ENCODE measurements around the gene UBE4A. TPM values are rescaled to one million over a fixed set of nuclear protein-coding genes. Genes with fewer than 3 reads are reported as not detected.

UBE4A gene
- total and polyA plus RNA-seq, 10 of the 15 experiments (the other 5 are each of a cell fraction or from before 2014, with no cell fraction given), result 6.2 to 39.6 (median 30.3) TPM

DNA sequence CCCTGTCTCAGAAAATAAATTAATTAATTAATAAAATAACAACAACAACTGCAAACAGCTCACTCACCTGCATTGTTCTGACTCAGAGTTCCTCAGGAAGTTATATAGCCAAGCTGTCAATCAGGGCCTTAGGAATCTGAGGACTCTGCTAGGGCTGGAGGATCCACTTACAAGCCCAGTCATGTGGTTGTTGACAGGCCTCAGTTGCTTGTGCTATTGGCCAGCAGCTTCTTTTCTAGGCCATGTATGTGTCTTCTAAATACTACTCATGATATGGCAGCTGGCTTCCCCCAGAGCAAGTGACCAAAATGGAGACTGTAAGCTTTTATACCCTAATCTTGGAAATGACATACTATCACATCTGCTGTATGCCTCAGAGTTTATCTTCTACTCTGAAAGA lies 21.2 kb downstream of the UBE4A start:
- H3K4me3 ChIP-seq, result no peak overlapping the region
- no peaks in the 10 kb centered on the region for H3K79me2 ChIP-seq (ENCODE audit: control insufficient read depth, insufficient read depth, low read length)
- DNase-seq (ENCODE audit: low read depth, low spot score) (no peak), ATAC-seq (no peak), FAIRE-seq (no peak)
- peaks cover 7 to 34% of the 10 kb centered on the region in 2 experiments; a peak in 3 of 4 replicates for H3K36me3 ChIP-seq (ENCODE audit: control insufficient read depth in 2 of 2, insufficient read depth in 2 of 2, low read length in 1 of 2)
- no peaks in the 10 kb centered on the region for H3K4me1 ChIP-seq (ENCODE audit: control insufficient read depth, insufficient read depth, low read length)
- H4K20me1 ChIP-seq (ENCODE audit: control insufficient read depth, insufficient read depth), result no peaks in the 10 kb centered on the region
- H3K27ac ChIP-seq (ENCODE audit: control insufficient read depth, insufficient read depth), result no peak overlapping the region
- no TSS peak for BruUV-seq (replicated peaks)
- H3K27me3 ChIP-seq (replicated peaks in 1 of 2; ENCODE audit: control insufficient read depth in 2 of 2, insufficient read depth in 2 of 2, low read length in 1 of 2), result no peaks in the 10 kb centered on the region
- H3K9me3 ChIP-seq (replicated peaks; ENCODE audit: control insufficient read depth, insufficient read depth, low read length), result no peaks in the 10 kb centered on the region
- RAD21 ChIA-PET (ENCODE audit: unreplicated experiment), result interaction anchor here (1.5 kb wide), 1 partner anchor 108 kb away, joined by 4 read pairs; no protein-coding TSS in a partner anchor
- intact Hi-C loops (cut with micrococcal nuclease; ENCODE audit: unreplicated experiment) (no loop called here), in situ Hi-C loops (cut with MboI) (loop anchor here (25.0 kb wide), 1 partner anchor 107 kb away; no protein-coding TSS in a partner anchor)
- H3K4me2 ChIP-seq (ENCODE audit: control insufficient read depth, insufficient read depth), result no peak overlapping the region
- H3K9ac ChIP-seq (ENCODE audit: control insufficient read depth, insufficient read depth, low read length), result no peak overlapping the region
- H2AFZ ChIP-seq (ENCODE audit: control insufficient read depth, low read depth, low read length), result no peak overlapping the region
- SMC1A ChIA-PET (ENCODE audit: uncharacterized antibody, unreplicated experiment), result interaction anchor here (0.6 to 1.5 kb wide), 3 partner anchors 15 to 502 kb away, joined by 3 to 4 read pairs (median 3); no protein-coding TSS in a partner anchor
- CTCF ChIA-PET, result interaction anchor here (0.8 to 3.2 kb wide), 2 partner anchors 108 to 210 kb away, joined by 3 to 15 read pairs; no protein-coding TSS in a partner anchor
- POLR2A ChIA-PET, result interaction anchor here (0.6 kb wide), 1 partner anchor 54 kb away, joined by 4 read pairs; no protein-coding TSS in a partner anchor
- TF ChIP-seq POLR2AphosphoS2 (IDR thresholded peaks at IDR 0.05; ENCODE audit: low read depth, low read length), result no peak

DNA sequence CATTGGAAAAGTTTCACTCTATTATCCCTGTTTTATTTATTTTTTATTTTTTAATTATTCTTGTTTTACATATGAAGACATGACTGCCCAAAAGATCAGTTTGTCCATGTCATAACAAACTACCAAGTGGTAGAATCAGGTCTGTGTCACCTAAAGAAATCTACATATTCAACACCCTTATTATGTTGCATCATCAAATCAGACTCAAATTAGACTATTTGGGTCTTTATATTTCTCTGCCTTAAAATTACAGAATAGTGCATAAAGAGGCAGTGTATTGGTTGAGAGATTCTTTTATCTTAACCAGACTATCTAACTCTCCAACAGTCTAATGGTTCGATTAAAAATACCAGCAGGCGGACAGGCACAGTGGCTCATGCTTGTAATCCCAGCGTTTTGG lies 23.6 kb downstream of the UBE4A start:
- 100% methylated on average over 3 of the region's 3 CpGs for WGBS (ENCODE audit: insufficient coverage, insufficient replicate concordance, low lambda C conversion rate, missing lambda C conversion rate)
- no peak overlapping the region for H3K4me2 ChIP-seq (ENCODE audit: control insufficient read depth, insufficient read depth)
- ChIA-PET SMC1A (ENCODE audit: uncharacterized antibody, unreplicated experiment) (no interaction called here), POLR2A (no interaction called here), CTCF (no interaction called here), RAD21 (ENCODE audit: unreplicated experiment) (no interaction called here)
- TF ChIP-seq LARP7 (IDR thresholded peaks at IDR 0.05), result no peak
- TF ChIP-seq SMC3 (IDR thresholded peaks at IDR 0.05; ENCODE audit: borderline replicate concordance, low read length), result no peak
- no peak for TF ChIP-seq MYB (IDR thresholded peaks at IDR 0.05; ENCODE audit: borderline replicate concordance, low read depth, low read length)
- TF ChIP-seq SUPT20H (IDR thresholded peaks at IDR 0.05; ENCODE audit: borderline replicate concordance, control insufficient read depth, low read depth, low read length), result no peak
- TF ChIP-seq, protein P1, sequence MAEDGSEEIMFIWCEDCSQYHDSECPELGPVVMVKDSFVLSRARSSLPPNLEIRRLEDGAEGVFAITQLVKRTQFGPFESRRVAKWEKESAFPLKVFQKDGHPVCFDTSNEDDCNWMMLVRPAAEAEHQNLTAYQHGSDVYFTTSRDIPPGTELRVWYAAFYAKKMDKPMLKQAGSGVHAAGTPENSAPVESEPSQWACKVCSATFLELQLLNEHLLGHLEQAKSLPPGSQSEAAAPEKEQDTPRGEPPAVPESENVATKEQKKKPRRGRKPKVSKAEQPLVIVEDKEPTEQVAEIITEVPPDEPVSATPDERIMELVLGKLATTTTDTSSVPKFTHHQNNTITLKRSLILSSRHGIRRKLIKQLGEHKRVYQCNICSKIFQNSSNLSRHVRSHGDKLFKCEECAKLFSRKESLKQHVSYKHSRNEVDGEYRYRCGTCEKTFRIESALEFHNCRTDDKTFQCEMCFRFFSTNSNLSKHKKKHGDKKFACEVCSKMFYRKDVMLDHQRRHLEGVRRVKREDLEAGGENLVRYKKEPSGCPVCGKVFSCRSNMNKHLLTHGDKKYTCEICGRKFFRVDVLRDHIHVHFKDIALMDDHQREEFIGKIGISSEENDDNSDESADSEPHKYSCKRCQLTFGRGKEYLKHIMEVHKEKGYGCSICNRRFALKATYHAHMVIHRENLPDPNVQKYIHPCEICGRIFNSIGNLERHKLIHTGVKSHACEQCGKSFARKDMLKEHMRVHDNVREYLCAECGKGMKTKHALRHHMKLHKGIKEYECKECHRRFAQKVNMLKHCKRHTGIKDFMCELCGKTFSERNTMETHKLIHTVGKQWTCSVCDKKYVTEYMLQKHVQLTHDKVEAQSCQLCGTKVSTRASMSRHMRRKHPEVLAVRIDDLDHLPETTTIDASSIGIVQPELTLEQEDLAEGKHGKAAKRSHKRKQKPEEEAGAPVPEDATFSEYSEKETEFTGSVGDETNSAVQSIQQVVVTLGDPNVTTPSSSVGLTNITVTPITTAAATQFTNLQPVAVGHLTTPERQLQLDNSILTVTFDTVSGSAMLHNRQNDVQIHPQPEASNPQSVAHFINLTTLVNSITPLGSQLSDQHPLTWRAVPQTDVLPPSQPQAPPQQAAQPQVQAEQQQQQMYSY (CRISPR knock-in tag; IDR thresholded peaks at IDR 0.05), result no peak
- H2AFZ ChIP-seq (ENCODE audit: control insufficient read depth, low read depth, low read length), result no peak overlapping the region
- no peak for FAIRE-seq
- intact Hi-C loops (cut with micrococcal nuclease; ENCODE audit: unreplicated experiment), result no loop called here
- H3K27me3 ChIP-seq (replicated peaks in 1 of 2; ENCODE audit: control insufficient read depth in 2 of 2, insufficient read depth in 2 of 2, low read length in 1 of 2), result no peaks in the 10 kb centered on the region
- DNase-seq (ENCODE audit: low read depth, low spot score), result no peak
- in situ Hi-C loops (cut with MboI), result loop anchor here (25.0 kb wide), 1 partner anchor 104 kb away; no protein-coding TSS in a partner anchor
- no peak for ATAC-seq
- no peaks in the 10 kb centered on the region for H3K79me2 ChIP-seq (ENCODE audit: control insufficient read depth, insufficient read depth, low read length)
- H3K36me3 ChIP-seq (ENCODE audit: control insufficient read depth in 2 of 2, insufficient read depth in 2 of 2, low read length in 1 of 2), result peaks cover 9 to 48% of the 10 kb centered on the region in 2 experiments
- H3K9me3 ChIP-seq (replicated peaks; ENCODE audit: control insufficient read depth, insufficient read depth, low read length), result no peaks in the 10 kb centered on the region
- H3K4me3 ChIP-seq, result no peak overlapping the region
- H3K27ac ChIP-seq (ENCODE audit: control insufficient read depth, insufficient read depth), result no peak overlapping the region
- no peaks in the 10 kb centered on the region for H4K20me1 ChIP-seq (ENCODE audit: control insufficient read depth, insufficient read depth)
- H3K4me1 ChIP-seq (ENCODE audit: control insufficient read depth, insufficient read depth, low read length), result no peaks in the 10 kb centered on the region
- BruUV-seq (replicated peaks), result no TSS peak
- H3K9ac ChIP-seq (ENCODE audit: control insufficient read depth, insufficient read depth, low read length), result no peak overlapping the region
